ENCODE measurements around the gene KIF6. TPM values are rescaled to one million over a fixed set of nuclear protein-coding genes. Genes with fewer than 3 reads are reported as not detected.
A peak's percentile ranks its signal among the peaks of the same experiment; 100 is the strongest.

Gene KIF6
- total and polyA plus RNA-seq, 4 donors, result 1.1 to 7.8 (median 4.5) TPM

DNA sequence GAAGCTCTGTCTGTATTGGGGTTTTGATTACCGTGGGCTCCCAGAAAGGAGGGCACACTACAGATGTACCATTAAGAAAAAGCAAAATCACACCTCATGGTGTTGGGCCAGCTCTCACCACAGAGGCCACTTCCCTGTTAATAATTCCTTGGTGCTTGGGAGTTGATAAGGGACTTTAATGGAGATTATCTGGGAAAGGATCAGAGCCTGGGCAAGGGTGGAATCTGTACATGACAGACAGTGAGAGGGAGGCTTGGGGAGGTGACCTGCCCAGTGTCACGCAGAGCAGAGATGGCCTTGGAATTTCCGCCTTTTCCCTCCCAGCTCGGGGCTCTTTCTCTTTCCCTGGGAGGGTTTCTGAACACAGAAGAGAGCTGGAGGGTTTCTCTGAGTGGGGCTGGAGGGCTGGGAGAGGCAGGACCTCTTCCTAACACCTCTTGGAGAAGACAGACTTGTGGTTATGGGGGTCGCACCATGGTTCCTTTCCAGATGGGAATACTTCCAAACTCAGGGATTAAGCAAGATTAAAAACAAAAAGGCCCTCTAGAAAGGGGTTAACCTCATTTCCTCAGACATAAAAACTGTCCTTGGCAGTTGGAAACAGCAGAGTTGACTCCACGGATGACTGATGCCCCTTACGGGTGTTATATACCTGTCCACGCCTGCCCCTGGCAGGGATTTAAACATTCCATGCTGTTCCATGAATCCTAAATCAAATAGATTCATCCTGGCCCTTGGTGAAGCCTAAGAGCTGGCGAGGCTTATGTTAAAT, 385.9 kb downstream of the KIF6 start:
- Histone ChIP-seq H3K9ac (ENCODE audit: insufficient read depth in 1 of 2, low read length in 2 of 2) (no peak overlapping the region), H3K4me3 (no peak overlapping the region), H3K27me3 (ENCODE audit: control insufficient read depth in 3 of 3, insufficient read depth in 3 of 3, low read length in 2 of 3) (no peaks in the 10 kb centered on the region), H3K36me3 (ENCODE audit: control insufficient read depth in 4 of 4, insufficient read depth in 4 of 4, low read length in 4 of 4) (no peaks in the 10 kb centered on the region), H3K4me1 (ENCODE audit: control insufficient read depth in 5 of 5, insufficient read depth in 5 of 5, low read length in 5 of 5) (peaks cover 0 to 58% (median 24%) of the 10 kb centered on the region in 5 donors), H3K27ac (ENCODE audit: low read depth in 1 of 2, low read length in 1 of 2) (peak overlapping the region in 1 of 2 donors; percentile 58), H3K9me3 (ENCODE audit: control insufficient read depth in 4 of 4, insufficient read depth in 3 of 4, low read length in 3 of 4) (no peaks in the 10 kb centered on the region)
- no peak for TF ChIP-seq CTCF (IDR thresholded peaks at IDR 0.05; ENCODE audit: control extremely low read depth, extremely low read depth)
- DNase-seq, result peak; percentile 50 to 71 (median 64)
- 44 to 55% methylated on average over 9 of the region's 9 CpGs for WGBS, 2 donors
- no peak for ATAC-seq (ENCODE audit: insufficient read depth, low FRiP score)

- no peak overlapping the region for H3K27ac ChIP-seq (ENCODE audit: low read depth in 1 of 2, low read length in 1 of 2)
- no peak overlapping the region for H3K9ac ChIP-seq (ENCODE audit: insufficient read depth in 1 of 2, low read length in 2 of 2)
- no peak overlapping the region for H3K4me3 ChIP-seq
- no peak for ATAC-seq (ENCODE audit: insufficient read depth, low FRiP score)
- no peaks in the 10 kb centered on the region for H3K27me3 ChIP-seq (ENCODE audit: control insufficient read depth in 3 of 3, insufficient read depth in 3 of 3, low read length in 2 of 3)
- no peaks in the 10 kb centered on the region for H3K36me3 ChIP-seq (ENCODE audit: control insufficient read depth in 4 of 4, insufficient read depth in 4 of 4, low read length in 4 of 4)
- 33 to 62% methylated on average over 5 of the region's 5 CpGs for WGBS, 2 donors
- no peak for DNase-seq
- peaks cover 0 to 49% (median 20%) of the 10 kb centered on the region in 5 donors for H3K4me1 ChIP-seq (ENCODE audit: control insufficient read depth in 5 of 5, insufficient read depth in 5 of 5, low read length in 5 of 5)
- no peaks in the 10 kb centered on the region for H3K9me3 ChIP-seq (ENCODE audit: control insufficient read depth in 4 of 4, insufficient read depth in 3 of 4, low read length in 3 of 4)
- no peak for TF ChIP-seq CTCF (IDR thresholded peaks at IDR 0.05; ENCODE audit: control extremely low read depth, extremely low read depth)
Measured at GRCh38 chr6:39338397-39338796, 386.8 kb downstream of the KIF6 start.

DNA sequence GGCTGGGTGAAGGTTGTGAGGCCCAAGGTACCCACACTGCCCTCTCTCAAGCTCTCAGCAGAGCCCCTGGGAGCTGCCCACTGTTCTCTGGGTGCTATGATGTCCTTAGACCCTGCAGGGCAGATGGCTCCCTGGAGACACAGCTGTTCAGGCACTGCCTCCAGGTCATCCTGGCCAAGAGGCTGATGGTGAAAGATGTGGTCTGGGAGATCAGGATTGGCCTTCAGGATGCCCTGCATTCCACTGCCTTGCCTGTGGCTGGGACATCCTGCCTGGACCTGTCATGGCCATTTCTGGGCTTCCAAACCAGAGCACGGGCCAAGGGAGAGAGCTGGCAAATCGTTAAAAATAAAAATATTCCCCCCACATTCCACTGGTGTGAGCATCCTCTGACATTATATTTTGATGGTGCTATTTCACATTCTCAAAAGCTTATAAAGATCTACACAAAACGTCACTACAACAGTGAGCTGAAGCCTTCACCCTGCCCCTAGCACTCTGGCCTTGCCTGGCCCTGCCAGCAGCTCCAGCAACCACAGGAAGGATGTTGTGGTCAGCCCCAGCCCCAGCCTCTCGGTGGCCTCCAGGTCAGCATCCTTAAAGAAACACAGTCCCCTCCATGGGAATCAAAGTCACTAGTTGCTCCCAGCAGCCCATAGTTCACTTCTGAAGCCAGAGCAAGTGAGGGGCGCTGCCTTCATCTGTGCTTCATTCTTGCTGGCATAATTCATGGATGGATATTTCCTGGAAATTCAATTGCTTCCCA, 389.2 kb downstream of the KIF6 start:
- no peak for ATAC-seq (ENCODE audit: insufficient read depth, low FRiP score)
- no peak for DNase-seq

More for the DNA sequence above, 389.2 kb downstream of the KIF6 start:
- peaks cover 0 to 29% (median 18%) of the 10 kb centered on the region in 5 donors for H3K4me1 ChIP-seq (ENCODE audit: control insufficient read depth in 5 of 5, insufficient read depth in 5 of 5, low read length in 5 of 5)
- H3K9me3 ChIP-seq (ENCODE audit: control insufficient read depth in 4 of 4, insufficient read depth in 3 of 4, low read length in 3 of 4), result no peaks in the 10 kb centered on the region
- H3K36me3 ChIP-seq (ENCODE audit: control insufficient read depth in 4 of 4, insufficient read depth in 4 of 4, low read length in 4 of 4), result no peaks in the 10 kb centered on the region
- 14 to 37% methylated on average over 5 of the region's 5 CpGs for WGBS, 2 donors
- no peak overlapping the region for H3K4me3 ChIP-seq
- no peak for TF ChIP-seq CTCF (IDR thresholded peaks at IDR 0.05; ENCODE audit: control extremely low read depth, extremely low read depth)
- no peak overlapping the region for H3K9ac ChIP-seq (ENCODE audit: insufficient read depth in 1 of 2, low read length in 2 of 2)
- H3K27me3 ChIP-seq (ENCODE audit: control insufficient read depth in 3 of 3, insufficient read depth in 3 of 3, low read length in 2 of 3), result no peaks in the 10 kb centered on the region
- no peak overlapping the region for H3K27ac ChIP-seq (ENCODE audit: low read depth in 1 of 2, low read length in 1 of 2)

Measured in lung (tissue), 12 donors.